T-cell (primary cell): ENCODE measurements around the gene AIP. TPM values are rescaled to one million over a fixed set of nuclear protein-coding genes. Genes with fewer than 3 reads are reported as not detected.
A peak's percentile ranks its signal among the peaks of the same experiment; 100 is the strongest.

ENCODE experiments used
- ATAC-seq, 4 experiments: fragments of 200-7000 bp in 3 of 4; fragments of 150-1000 bp in 1 of 4; cut with Tn5 transposase; replicated peaks in 1 of 4; 1 replicate in 3 of 4; 2 replicates in 1 of 4; pipeline ENCODE4 v1.10.0; 2021; ENCODE audit warnings: moderate library complexity in 3 of 4, mild to moderate bottlenecking in 2 of 4, moderate number of reproducible peaks in 1 of 4
- CTCF ChIA-PET, 2 donors: fragments of 300-600 bp; sonication (Branson Sonifier 250); formaldehyde crosslinking; loops; one replicate each; lab custom pipeline; 2022; ENCODE audit warnings: antibody characterized with exemption in 2 of 2; lab: Charles Lee
- POLR2A ChIA-PET, 2 donors: fragments of 300-600 bp; sonication (Branson Sonifier 250); formaldehyde crosslinking; loops; one replicate each; lab custom pipeline; 2022; ENCODE audit warnings: antibody characterized with exemption in 2 of 2; lab: Charles Lee
- DNase-seq, 35 experiments: peaks; one replicate each; pipeline versions ENCODE4 v3.0.0 to v3.0.0-alpha.2; 2013 to 2023
- H3K27ac ChIP-seq: one replicate; pipeline ENCODE4 v1.5.1; 2013; ENCODE audit warnings: low read length
- H3K27me3 ChIP-seq, 2 experiments: replicated peaks in 1 of 2; 1 replicate in 1 of 2; 2 replicates in 1 of 2; pipeline versions ENCODE4 v1.6.1 to v1.7.0; 2013; ENCODE audit warnings: low read length in 1 of 2, mixed read lengths in 1 of 2; ENCODE audit not compliant: control insufficient read depth in 2 of 2, insufficient read depth in 2 of 2; ENCODE audit errors: extremely low read depth in 1 of 2
- H3K36me3 ChIP-seq, 2 donors: 1 replicate in 1 of 2; 2 replicates in 1 of 2; pipeline versions ENCODE4 v1.6.1 to v1.7.0; 2013; ENCODE audit warnings: low read length in 1 of 2; ENCODE audit not compliant: control insufficient read depth in 2 of 2, insufficient read depth in 1 of 2; ENCODE audit errors: extremely low read depth in 1 of 2
- H3K4me1 ChIP-seq, 2 experiments: 1 replicate in 1 of 2; 2 replicates in 1 of 2; pipeline versions ENCODE4 v1.6.1 to v1.7.0; 2013; ENCODE audit warnings: low read length in 2 of 2, mixed read lengths in 1 of 2; ENCODE audit not compliant: insufficient read depth in 2 of 2, control insufficient read depth in 1 of 2; ENCODE audit errors: extremely low read depth in 1 of 2
- H3K4me3 ChIP-seq, 2 donors: 1 replicate in 1 of 2; 2 replicates in 1 of 2; pipeline versions ENCODE4 v1.5.1 to v1.7.0; 2013; ENCODE audit warnings: mild to moderate bottlenecking in 2 of 2, low read length in 1 of 2, moderate library complexity in 1 of 2; ENCODE audit not compliant: control insufficient read depth in 1 of 2; ENCODE audit errors: extremely low read depth in 1 of 2
- H3K9me3 ChIP-seq: 2 replicates; pipeline ENCODE4 v1.7.0; 2013
- H3K27ac Mint-ChIP-seq, 2 donors: one replicate each; pipeline ENCODE4 v1.8.0; 2020 to 2021; ENCODE audit warnings: mild to moderate bottlenecking in 2 of 2, mixed read lengths in 2 of 2
- H3K27me3 Mint-ChIP-seq, 2 donors: one replicate each; pipeline ENCODE4 v1.8.0; 2021 to 2022; ENCODE audit warnings: mixed read lengths in 2 of 2
- H3K36me3 Mint-ChIP-seq: one replicate; pipeline ENCODE4 v1.8.0; 2021; ENCODE audit warnings: mixed read lengths
- H3K4me1 Mint-ChIP-seq, 3 donors: one replicate each; pipeline ENCODE4 v1.8.0; 2020 to 2022; ENCODE audit warnings: mixed read lengths in 3 of 3, mild to moderate bottlenecking in 1 of 3
- H3K4me3 Mint-ChIP-seq, 3 donors: one replicate each; pipeline ENCODE4 v1.8.0; 2020 to 2022; ENCODE audit warnings: mild to moderate bottlenecking in 3 of 3, mixed read lengths in 3 of 3, moderate library complexity in 3 of 3
- H3K9me3 Mint-ChIP-seq, 3 donors: one replicate each; pipeline ENCODE4 v1.8.0; 2020 to 2022; ENCODE audit warnings: mixed read lengths in 3 of 3
- WGBS: methylation state at CpG from one replicate; pipeline ENCODE4 v1.1.5; 2013; ENCODE audit warnings: missing lambda C conversion rate; ENCODE audit not compliant: insufficient coverage; 5-methylcytosine and 5-hydroxymethylcytosine counted together
- total RNA-seq, 35 experiments: library from RNA in 6 of 35; stranded (reverse) in 6 of 35; fragments of 120-200 nt in 1 of 35; gene quantifications; one replicate each; pipeline versions ENCODE4 v1.2.1 to v1.2.4 and lab custom pipeline; 2013 to 2026

AIP gene
- total RNA-seq, 5 donors from 2014 or later (not counting 1 experiment from before 2014, with no cell fraction given) = 114 to 168 (median 154) TPM

DNA sequence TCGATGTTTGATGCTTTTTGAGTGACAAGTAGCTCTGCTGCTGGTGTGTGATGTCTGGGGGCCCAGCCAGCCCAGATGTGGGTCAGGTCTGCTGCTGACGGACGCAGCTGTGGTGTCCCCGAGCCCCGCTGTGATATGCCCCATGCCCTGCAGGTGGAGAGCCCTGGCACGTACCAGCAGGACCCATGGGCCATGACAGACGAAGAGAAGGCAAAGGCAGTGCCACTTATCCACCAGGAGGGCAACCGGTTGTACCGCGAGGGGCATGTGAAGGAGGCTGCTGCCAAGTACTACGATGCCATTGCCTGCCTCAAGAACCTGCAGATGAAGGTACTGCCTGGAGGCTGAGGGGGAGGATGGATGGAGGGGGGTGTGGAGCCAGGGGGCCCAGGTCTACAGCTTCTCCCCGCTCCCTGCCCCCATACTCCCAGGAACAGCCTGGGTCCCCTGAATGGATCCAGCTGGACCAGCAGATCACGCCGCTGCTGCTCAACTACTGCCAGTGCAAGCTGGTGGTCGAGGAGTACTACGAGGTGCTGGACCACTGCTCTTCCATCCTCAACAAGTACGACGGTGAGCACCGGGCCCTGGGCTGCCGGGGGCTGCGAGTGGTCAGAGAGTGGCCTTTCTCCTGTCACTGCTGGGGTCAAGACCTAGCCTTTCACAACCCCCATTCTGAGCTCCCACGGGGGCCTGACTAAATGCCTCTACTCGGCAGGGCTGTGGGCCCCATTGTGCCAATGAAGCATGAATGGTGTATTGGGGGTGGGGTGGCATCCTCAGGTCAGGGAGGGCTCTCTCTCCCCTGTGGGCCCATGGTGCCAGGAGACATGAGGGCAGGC lies 7.3 kb downstream of the AIP start:
- Histone ChIP-seq H3K4me1 (peaks cover 10 to 57% of the 10 kb centered on the region in 2 experiments), H3K27ac (no peak overlapping the region), H3K36me3 (peaks cover 27 to 84% of the 10 kb centered on the region in 2 donors), H3K27me3 (no peaks in the 10 kb centered on the region), H3K9me3 (no peaks in the 10 kb centered on the region), H3K4me3 (no peak overlapping the region)
- H3K27me3 Mint-ChIP-seq = no peaks in the 10 kb centered on the region
- H3K4me1 Mint-ChIP-seq = peaks cover 37 to 43% (median 39%) of the 10 kb centered on the region in 3 donors
- H3K36me3 Mint-ChIP-seq = peaks cover 18% of the 10 kb centered on the region
- H3K9me3 Mint-ChIP-seq = no peaks in the 10 kb centered on the region
- POLR2A ChIA-PET = no interaction called here
- WGBS = 89% methylated on average over 19 of the region's 23 CpGs
- ATAC-seq (no peak), DNase-seq (no peak)
- no peak overlapping the region for H3K4me3 Mint-ChIP-seq
- CTCF ChIA-PET = interaction anchor here in 1 of 2 donors (0.6 kb wide), 1 partner anchor 116 kb away, joined by 4 read pairs; no protein-coding TSS in a partner anchor
- H3K27ac Mint-ChIP-seq = peak overlapping the region; percentile 76 to 80

DNA sequence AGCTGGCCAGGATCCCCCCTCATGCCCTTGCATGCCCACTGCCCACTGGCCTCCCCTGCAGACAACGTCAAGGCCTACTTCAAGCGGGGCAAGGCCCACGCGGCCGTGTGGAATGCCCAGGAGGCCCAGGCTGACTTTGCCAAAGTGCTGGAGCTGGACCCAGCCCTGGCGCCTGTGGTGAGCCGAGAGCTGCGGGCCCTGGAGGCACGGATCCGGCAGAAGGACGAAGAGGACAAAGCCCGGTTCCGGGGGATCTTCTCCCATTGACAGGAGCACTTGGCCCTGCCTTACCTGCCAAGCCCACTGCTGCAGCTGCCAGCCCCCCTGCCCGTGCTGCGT lies 7.9 kb downstream of the AIP start:
- H3K27ac Mint-ChIP-seq = no peak overlapping the region
- no peaks in the 10 kb centered on the region for H3K27me3 Mint-ChIP-seq
- no peak for DNase-seq
- Histone ChIP-seq H3K9me3 (no peaks in the 10 kb centered on the region), H3K4me1 (peaks cover 9 to 54% of the 10 kb centered on the region in 2 experiments), H3K27me3 (no peaks in the 10 kb centered on the region), H3K4me3 (no peak overlapping the region), H3K36me3 (peaks cover 31 to 89% of the 10 kb centered on the region in 2 donors), H3K27ac (no peak overlapping the region)
- ATAC-seq = no peak
- CTCF ChIA-PET = no interaction called here
- no peak overlapping the region for H3K4me3 Mint-ChIP-seq
- no peaks in the 10 kb centered on the region for H3K9me3 Mint-ChIP-seq
- POLR2A ChIA-PET = no interaction called here
- 92% methylated on average over 13 of the region's 15 CpGs for WGBS
- H3K36me3 Mint-ChIP-seq = peaks cover 18% of the 10 kb centered on the region
- peaks cover 32 to 39% (median 37%) of the 10 kb centered on the region in 3 donors for H3K4me1 Mint-ChIP-seq

- H3K36me3 Mint-ChIP-seq = peaks cover 17% of the 10 kb centered on the region
- ATAC-seq (no peak), DNase-seq (no peak)
- Histone ChIP-seq H3K4me3 (no peak overlapping the region), H3K27ac (no peak overlapping the region), H3K9me3 (no peaks in the 10 kb centered on the region), H3K27me3 (no peaks in the 10 kb centered on the region), H3K4me1 (peaks cover 5 to 46% of the 10 kb centered on the region in 2 experiments), H3K36me3 (peaks cover 39 to 96% of the 10 kb centered on the region in 2 donors)
- H3K4me3 Mint-ChIP-seq = no peak overlapping the region
- ChIA-PET POLR2A (no interaction called here), CTCF (no interaction called here)
- H3K27me3 Mint-ChIP-seq = no peaks in the 10 kb centered on the region
- H3K27ac Mint-ChIP-seq = peak overlapping the region in 1 of 2 donors; percentile 64
- peaks cover 24 to 31% (median 30%) of the 10 kb centered on the region in 3 donors for H3K4me1 Mint-ChIP-seq
- no peaks in the 10 kb centered on the region for H3K9me3 Mint-ChIP-seq
- 87% methylated on average over 18 of the region's 24 CpGs for WGBS
These were observed 8.6 kb downstream of the AIP start for GRCh38 chr11:67491276-67492068.

GRCh38 chr11:67492069-67492727 lies 9.4 kb downstream of the AIP start:
- DNase-seq (no peak), ATAC-seq (peak in 1 of 4 experiments; percentile 4)
- Histone ChIP-seq H3K4me1 (peaks cover 0 to 39% of the 10 kb centered on the region in 2 experiments), H3K4me3 (no peak overlapping the region), H3K9me3 (no peaks in the 10 kb centered on the region), H3K27me3 (no peaks in the 10 kb centered on the region), H3K36me3 (peaks cover 35 to 96% of the 10 kb centered on the region in 2 donors), H3K27ac (no peak overlapping the region)
- H3K9me3 Mint-ChIP-seq = no peaks in the 10 kb centered on the region
- no peak overlapping the region for H3K4me3 Mint-ChIP-seq
- ChIA-PET POLR2A (no interaction called here), CTCF (no interaction called here)
- 87% methylated on average over 19 of the region's 19 CpGs for WGBS
- no peaks in the 10 kb centered on the region for H3K27me3 Mint-ChIP-seq
- peaks cover 17% of the 10 kb centered on the region for H3K36me3 Mint-ChIP-seq
- H3K27ac Mint-ChIP-seq = no peak overlapping the region
- peaks cover 21 to 24% (median 22%) of the 10 kb centered on the region in 3 donors for H3K4me1 Mint-ChIP-seq

GRCh38 chr11:67492801-67493547 lies 10.1 kb downstream of the AIP start:
- H3K4me3 Mint-ChIP-seq = no peak overlapping the region
- H3K27ac ChIP-seq = no peak overlapping the region
- POLR2A ChIA-PET = no interaction called here

More at GRCh38 chr11:67492801-67493547, 10.1 kb downstream of the AIP start:
- peak in 3 of 4 experiments; percentile 4 to 26 (median 12) for ATAC-seq
- peaks cover 0 to 31% of the 10 kb centered on the region in 2 experiments for H3K4me1 ChIP-seq
- no peak for DNase-seq
- no peaks in the 10 kb centered on the region for H3K9me3 ChIP-seq
- Mint-ChIP-seq H3K9me3 (no peaks in the 10 kb centered on the region), H3K27ac (peak overlapping the region in 1 of 2 donors; percentile 34), H3K4me1 (peaks cover 13 to 16% (median 15%) of the 10 kb centered on the region in 3 donors), H3K27me3 (no peaks in the 10 kb centered on the region), H3K36me3 (peaks cover 10% of the 10 kb centered on the region)
- CTCF ChIA-PET = no interaction called here
- H3K36me3 ChIP-seq = peaks cover 39 to 97% of the 10 kb centered on the region in 2 donors
- no peak overlapping the region for H3K4me3 ChIP-seq
- WGBS = 93% methylated on average over 36 of the region's 46 CpGs
- H3K27me3 ChIP-seq = no peaks in the 10 kb centered on the region
